Stimulated activated CD8-positive, alpha-beta memory T cell treated with anti-CD3 and anti-CD28 coated beads, Interleukin-7, amount 100 ng/mL, for 48 hours (primary cell): ENCODE measurements around the gene KIRREL3.

Experiments used
- DNase-seq, 2 donors: peaks; one replicate each; pipeline ENCODE4 v3.0.0-alpha.2; 2020; ENCODE audit warnings: low read depth in 1 of 2; ENCODE audit errors: extremely low read depth in 1 of 2

The KIRREL3 gene

GRCh38 chr11:126838779-126839178 lies 161.8 kb downstream of the KIRREL3 start:
- no peak for DNase-seq

GRCh38 chr11:126837581-126837980 lies 163.0 kb downstream of the KIRREL3 start:
- no peak for DNase-seq

- DNase-seq, result no peak
These were observed 166.0 kb downstream of the KIRREL3 start for GRCh38 chr11:126834573-126834972.

GRCh38 chr11:126834149-126834548 lies 166.4 kb downstream of the KIRREL3 start:
- DNase-seq, result no peak

- DNase-seq, result no peak
These were observed 167.5 kb downstream of the KIRREL3 start for GRCh38 chr11:126833065-126833464.

- DNase-seq, result no peak
These were observed 168.2 kb downstream of the KIRREL3 start for GRCh38 chr11:126832387-126832786.

- DNase-seq, result no peak
These were observed 170.3 kb downstream of the KIRREL3 start for GRCh38 chr11:126830216-126830806.

GRCh38 chr11:126829716-126830115 lies 170.9 kb downstream of the KIRREL3 start:
- no peak for DNase-seq

GRCh38 chr11:126824035-126824607 lies 176.4 kb downstream of the KIRREL3 start:
- DNase-seq, result no peak

GRCh38 chr11:126823274-126823673 lies 177.3 kb downstream of the KIRREL3 start:
- no peak for DNase-seq

GRCh38 chr11:126821827-126822226 lies 178.7 kb downstream of the KIRREL3 start:
- no peak for DNase-seq

- no peak for DNase-seq
These were observed 181.4 kb downstream of the KIRREL3 start for GRCh38 chr11:126819194-126819593.

- no peak for DNase-seq
These were observed 182.8 kb downstream of the KIRREL3 start for GRCh38 chr11:126817523-126818450.

- DNase-seq, result no peak
These were observed 183.5 kb downstream of the KIRREL3 start for GRCh38 chr11:126817096-126817495.

- no peak for DNase-seq
These were observed 183.9 kb downstream of the KIRREL3 start for GRCh38 chr11:126816645-126817044.

GRCh38 chr11:126815111-126815510 lies 185.5 kb downstream of the KIRREL3 start:
- no peak for DNase-seq

- DNase-seq, result no peak
These were observed 189.8 kb downstream of the KIRREL3 start for GRCh38 chr11:126810776-126811175.

- no peak for DNase-seq
These were observed 190.9 kb downstream of the KIRREL3 start for GRCh38 chr11:126809514-126810289.

- no peak for DNase-seq
These were observed 191.7 kb downstream of the KIRREL3 start for GRCh38 chr11:126808836-126809235.

- DNase-seq, result no peak
These were observed 192.3 kb downstream of the KIRREL3 start for GRCh38 chr11:126808296-126808695.

GRCh38 chr11:126805870-126806269 lies 194.7 kb downstream of the KIRREL3 start:
- no peak for DNase-seq
